ENCODE data around the gene SLC6A3. TPM values are rescaled to one million over a fixed set of nuclear protein-coding genes. Genes with fewer than 3 reads are reported as not detected.
A peak's percentile ranks its signal among the peaks of the same experiment; 100 is the strongest.

The SLC6A3 gene
- total RNA-seq, 1 experiment from 2014 or later, result not detected

- H3K27me3 ChIP-seq, result peaks cover 14% of the 10 kb centered on the region
- H3K36me3 ChIP-seq, result no peaks in the 10 kb centered on the region
- peaks cover 10% of the 10 kb centered on the region for H3K9me3 ChIP-seq
- peak; percentile 17 for DNase-seq
- H3K4me3 ChIP-seq, result no peak overlapping the region
These were observed 23.5 kb downstream of the SLC6A3 start for GRCh38 chr5:1421521-1422341.

GRCh38 chr5:1420211-1421195 is 24.7 kb downstream of the SLC6A3 start:
- Histone ChIP-seq H3K27me3 (peaks cover 14% of the 10 kb centered on the region), H3K9me3 (peaks cover 8% of the 10 kb centered on the region), H3K36me3 (no peaks in the 10 kb centered on the region), H3K4me3 (no peak overlapping the region)
- peak; percentile 64 for DNase-seq

GRCh38 chr5:1419476-1420210 is 25.6 kb downstream of the SLC6A3 start:
- peaks cover 3% of the 10 kb centered on the region; the same call in 1 of the 2 replicates for H3K9me3 ChIP-seq
- peak; percentile 1 for DNase-seq
- H3K4me3 ChIP-seq, result no peak overlapping the region
- H3K27me3 ChIP-seq, result peaks cover 19% of the 10 kb centered on the region
- no peaks in the 10 kb centered on the region for H3K36me3 ChIP-seq

- Histone ChIP-seq H3K27me3 (peaks cover 20% of the 10 kb centered on the region), H3K4me3 (no peak overlapping the region), H3K9me3 (peaks cover 3% of the 10 kb centered on the region; the same call in 1 of the 2 replicates), H3K36me3 (no peaks in the 10 kb centered on the region)
- no peak for DNase-seq
These were observed 26.3 kb downstream of the SLC6A3 start for GRCh38 chr5:1418921-1419280.

GRCh38 chr5:1418238-1418920 is 26.9 kb downstream of the SLC6A3 start:
- Histone ChIP-seq H3K27me3 (peaks cover 20% of the 10 kb centered on the region), H3K4me3 (no peak overlapping the region), H3K9me3 (peaks cover 3% of the 10 kb centered on the region; the same call in 1 of the 2 replicates), H3K36me3 (no peaks in the 10 kb centered on the region)
- no peak for DNase-seq

- Histone ChIP-seq H3K4me3 (no peak overlapping the region), H3K9me3 (peaks cover 3% of the 10 kb centered on the region; the same call in 1 of the 2 replicates), H3K36me3 (no peaks in the 10 kb centered on the region), H3K27me3 (peaks cover 20% of the 10 kb centered on the region)
- DNase-seq, result peak; percentile 1
These were observed 27.5 kb downstream of the SLC6A3 start for GRCh38 chr5:1417586-1418225.

- Histone ChIP-seq H3K27me3 (peaks cover 20% of the 10 kb centered on the region), H3K4me3 (no peak overlapping the region), H3K9me3 (peaks cover 3% of the 10 kb centered on the region; the same call in 1 of the 2 replicates), H3K36me3 (no peaks in the 10 kb centered on the region)
- no peak for DNase-seq
These were observed 28.3 kb downstream of the SLC6A3 start for GRCh38 chr5:1416856-1417469.

GRCh38 chr5:1415626-1416360 is 29.4 kb downstream of the SLC6A3 start:
- H3K27me3 ChIP-seq, result peaks cover 20% of the 10 kb centered on the region
- peak; percentile 0 for DNase-seq
- H3K36me3 ChIP-seq, result no peaks in the 10 kb centered on the region
- no peak overlapping the region for H3K4me3 ChIP-seq
- H3K9me3 ChIP-seq, result peaks cover 3% of the 10 kb centered on the region; the same call in 1 of the 2 replicates

- Histone ChIP-seq H3K36me3 (no peaks in the 10 kb centered on the region), H3K4me3 (no peak overlapping the region), H3K9me3 (peaks cover 3% of the 10 kb centered on the region; the same call in 1 of the 2 replicates), H3K27me3 (peaks cover 20% of the 10 kb centered on the region)
- DNase-seq, result peak; percentile 2
These were observed 30.2 kb downstream of the SLC6A3 start for GRCh38 chr5:1415059-1415425.

GRCh38 chr5:1414311-1415058 is 30.8 kb downstream of the SLC6A3 start:
- DNase-seq, result peak; percentile 7
- Histone ChIP-seq H3K36me3 (no peaks in the 10 kb centered on the region), H3K4me3 (no peak overlapping the region), H3K27me3 (peaks cover 19% of the 10 kb centered on the region), H3K9me3 (peaks cover 3% of the 10 kb centered on the region; the same call in 1 of the 2 replicates)

- peaks cover 2% of the 10 kb centered on the region; the same call in 1 of the 2 replicates for H3K9me3 ChIP-seq
- H3K36me3 ChIP-seq, result no peaks in the 10 kb centered on the region
- H3K4me3 ChIP-seq, result no peak overlapping the region
- H3K27me3 ChIP-seq, result peaks cover 22% of the 10 kb centered on the region
- DNase-seq, result peak; percentile 2
These were observed 31.5 kb downstream of the SLC6A3 start for GRCh38 chr5:1413611-1414241.

GRCh38 chr5:1413211-1413610 is 32.0 kb downstream of the SLC6A3 start:
- Histone ChIP-seq H3K4me3 (no peak overlapping the region), H3K36me3 (no peaks in the 10 kb centered on the region), H3K9me3 (peaks cover 2% of the 10 kb centered on the region; the same call in 1 of the 2 replicates), H3K27me3 (peaks cover 26% of the 10 kb centered on the region)
- no peak for DNase-seq

- peaks cover 2% of the 10 kb centered on the region; the same call in 1 of the 2 replicates for H3K9me3 ChIP-seq
- peaks cover 30% of the 10 kb centered on the region for H3K27me3 ChIP-seq
- no peaks in the 10 kb centered on the region for H3K36me3 ChIP-seq
- no peak overlapping the region for H3K4me3 ChIP-seq
- DNase-seq, result no peak
These were observed 32.6 kb downstream of the SLC6A3 start for GRCh38 chr5:1412621-1413020.
